IPS-18a (cell line): ENCODE measurements around the gene PGLYRP1.

Source experiments
- H3K27ac ChIP-seq: one replicate; pipeline ENCODE4 v1.5.1; 2013; ENCODE audit warnings: low read length
- H3K27me3 ChIP-seq: one replicate; pipeline ENCODE4 v1.6.1; 2013; ENCODE audit warnings: mild to moderate bottlenecking, low read length; ENCODE audit not compliant: control insufficient read depth, insufficient read depth
- H3K36me3 ChIP-seq: one replicate; pipeline ENCODE4 v1.6.1; 2013; ENCODE audit warnings: low read depth, low read length; ENCODE audit not compliant: control insufficient read depth
- H3K4me1 ChIP-seq: one replicate; pipeline ENCODE4 v1.6.1; 2013; ENCODE audit warnings: low read depth, low read length; ENCODE audit not compliant: control insufficient read depth
- H3K4me3 ChIP-seq: one replicate; pipeline ENCODE4 v1.5.1; 2013; ENCODE audit warnings: low read length
- H3K9ac ChIP-seq: one replicate; pipeline ENCODE4 v1.6.1; 2013; ENCODE audit warnings: mild to moderate bottlenecking, low read length, moderate library complexity
- H3K9me3 ChIP-seq: one replicate; pipeline ENCODE4 v1.6.1; 2013; ENCODE audit warnings: low read depth, low read length; ENCODE audit not compliant: control insufficient read depth

The PGLYRP1 gene

DNA sequence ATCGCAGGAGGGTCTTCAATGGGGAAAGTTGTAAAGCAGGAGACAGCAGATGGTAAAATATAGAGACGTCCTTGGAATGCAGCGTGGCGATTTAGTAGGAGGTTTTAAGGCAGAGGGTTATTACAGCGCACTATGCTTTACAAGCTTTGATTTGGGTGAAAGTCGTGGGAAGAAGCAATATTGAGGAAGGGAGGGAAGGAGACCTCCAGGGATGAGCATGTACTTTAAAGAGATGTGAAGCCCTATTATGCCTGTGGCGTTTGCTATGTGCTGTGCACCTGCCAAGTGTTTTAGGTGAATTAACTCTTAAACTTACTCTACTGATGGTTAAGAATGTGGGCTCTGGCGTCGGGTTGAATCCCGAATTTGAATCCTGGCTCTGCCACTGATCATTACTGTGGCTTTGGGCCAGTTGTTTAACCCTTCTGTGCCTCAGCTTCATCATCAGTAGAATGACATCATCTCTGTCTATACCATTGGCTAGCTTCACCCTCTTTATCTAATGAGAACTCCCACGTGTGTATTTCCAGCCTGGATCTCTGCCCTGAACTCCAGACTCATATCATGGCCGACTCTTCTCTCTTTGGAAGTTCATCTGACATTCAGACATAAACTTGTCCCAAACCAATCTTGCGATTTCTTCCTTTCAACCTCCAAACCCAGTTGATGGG lies 27.0 kb downstream of the PGLYRP1 start:
- Histone ChIP-seq H3K9ac (peak overlapping the region; percentile 62), H3K27ac (no peak overlapping the region), H3K9me3 (no peaks in the 10 kb centered on the region), H3K27me3 (peaks cover 6% of the 10 kb centered on the region), H3K36me3 (no peaks in the 10 kb centered on the region), H3K4me1 (peaks cover 4% of the 10 kb centered on the region), H3K4me3 (peak overlapping the region; percentile 74)

DNA sequence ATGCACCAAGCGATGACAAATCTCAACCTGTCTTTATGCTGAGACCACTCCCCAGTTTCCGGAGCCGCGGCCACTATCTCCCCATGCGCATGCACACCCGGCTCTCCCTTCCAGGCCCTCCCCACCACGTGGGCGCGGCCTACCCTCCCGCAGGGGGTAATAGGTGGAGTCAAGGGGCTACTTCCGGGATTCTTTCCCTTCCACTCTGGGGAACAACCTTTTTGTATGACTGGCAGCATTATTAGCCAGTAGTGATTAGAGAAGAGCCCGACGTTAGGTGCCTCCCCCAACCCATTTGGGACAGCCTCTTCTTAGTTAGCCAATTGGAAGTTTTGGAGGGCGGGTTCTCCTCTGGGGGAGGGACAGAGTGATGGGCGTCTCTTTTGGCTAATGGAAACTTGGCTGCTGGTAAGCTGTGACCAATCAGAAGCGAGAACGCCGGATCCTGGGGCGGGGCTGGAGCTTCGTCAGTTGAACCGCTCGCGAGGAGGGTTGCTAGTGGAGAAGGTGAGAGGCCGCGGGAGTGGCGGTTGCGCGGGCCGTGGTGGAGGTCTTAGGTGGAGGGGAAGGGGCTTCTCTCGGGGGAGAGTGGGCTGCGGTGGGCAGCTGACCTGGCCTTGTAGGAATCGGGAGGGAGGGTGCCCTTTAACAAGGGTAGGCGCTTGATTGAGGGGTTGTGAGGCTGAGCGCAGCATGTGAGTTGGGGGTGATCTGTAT lies 27.7 kb downstream of the PGLYRP1 start, which contains the start of gene CCDC61:
Gene CCDC61, plus strand, starts transcription at position 470 of the 717 bp plus-strand sequence. CDS start 7,552 bp downstream, outside the sequence.
- H3K9me3 ChIP-seq: no peaks in the 10 kb centered on the region
- peak within 1 kb of the TSS; percentile 16 for H3K27ac ChIP-seq
- peak within 1 kb of the TSS; percentile 62 for H3K9ac ChIP-seq
- peaks cover 3% of the 10 kb centered on the region for H3K27me3 ChIP-seq
- peak within 1 kb of the TSS; percentile 84 for H3K4me3 ChIP-seq
- no peaks in the 10 kb centered on the region for H3K36me3 ChIP-seq
- H3K4me1 ChIP-seq: peaks cover 2% of the 10 kb centered on the region

DNA sequence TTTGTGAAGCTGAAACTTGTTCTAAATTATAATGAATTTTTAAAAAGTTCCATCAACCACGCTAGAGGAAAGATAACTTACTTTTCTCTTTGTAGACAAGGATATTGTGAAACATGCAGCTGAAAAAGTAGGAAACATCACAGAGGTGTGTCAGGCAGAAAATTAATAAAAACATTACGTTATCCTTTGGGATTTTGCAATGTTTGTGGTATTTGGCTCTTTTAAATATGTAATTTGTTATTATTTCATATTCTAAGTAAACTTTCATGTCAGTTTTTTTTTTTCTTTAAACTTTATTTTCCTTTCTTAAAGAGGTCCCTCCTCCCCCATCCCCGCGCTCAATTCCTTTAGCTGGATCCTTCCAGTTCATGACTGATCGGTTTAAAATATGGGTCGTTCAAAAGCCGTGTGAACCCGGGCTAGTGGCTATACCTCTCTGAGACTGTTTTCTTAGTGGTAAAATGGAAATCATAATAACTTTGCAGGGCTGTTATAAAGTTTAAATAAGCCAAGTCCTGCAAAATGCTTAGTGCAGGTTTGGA lies 28.3 kb downstream of the PGLYRP1 start:
- no peaks in the 10 kb centered on the region for H3K9me3 ChIP-seq
- H3K4me3 ChIP-seq: peak overlapping the region; percentile 84
- H3K27me3 ChIP-seq: no peaks in the 10 kb centered on the region
- H3K36me3 ChIP-seq: no peaks in the 10 kb centered on the region
- H3K4me1 ChIP-seq: no peaks in the 10 kb centered on the region
- H3K9ac ChIP-seq: peak overlapping the region; percentile 62
- H3K27ac ChIP-seq: peak overlapping the region; percentile 16

- H3K27ac ChIP-seq: no peak overlapping the region
- no peaks in the 10 kb centered on the region for H3K27me3 ChIP-seq
- no peaks in the 10 kb centered on the region for H3K36me3 ChIP-seq
- no peak overlapping the region for H3K9ac ChIP-seq
- no peaks in the 10 kb centered on the region for H3K4me1 ChIP-seq
- no peak overlapping the region for H3K4me3 ChIP-seq
- H3K9me3 ChIP-seq: no peaks in the 10 kb centered on the region
Observed at GRCh38 chr19:45990113-45990728, 32.6 kb downstream of the PGLYRP1 start.

- Histone ChIP-seq H3K4me3 (no peak overlapping the region), H3K27ac (no peak overlapping the region), H3K4me1 (peaks cover 3% of the 10 kb centered on the region), H3K9me3 (no peaks in the 10 kb centered on the region), H3K9ac (no peak overlapping the region), H3K27me3 (no peaks in the 10 kb centered on the region), H3K36me3 (no peaks in the 10 kb centered on the region)
Observed at GRCh38 chr19:45985321-45985720, 37.5 kb downstream of the PGLYRP1 start.

DNA sequence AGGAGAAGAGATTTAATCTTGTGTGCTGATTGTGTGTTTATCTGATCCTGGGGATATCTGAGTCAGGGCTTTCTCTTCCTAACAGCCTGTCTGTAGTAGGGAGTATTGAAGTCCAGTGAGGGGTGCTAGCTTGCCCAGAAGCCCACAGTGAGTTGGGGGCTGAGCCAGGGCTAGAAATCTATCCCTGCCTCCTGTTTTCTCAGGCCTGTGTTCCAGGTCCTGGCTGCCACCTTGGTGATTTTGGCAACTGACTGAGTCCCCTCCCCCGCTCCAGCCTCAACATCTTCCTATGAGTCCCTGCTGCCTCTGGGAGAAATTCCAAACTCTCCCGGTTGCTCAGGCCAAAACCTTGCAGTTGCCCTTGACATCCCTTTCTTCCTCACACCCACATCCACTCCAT lies 41.5 kb downstream of the PGLYRP1 start:
- Histone ChIP-seq H3K9me3 (no peaks in the 10 kb centered on the region), H3K27me3 (no peaks in the 10 kb centered on the region), H3K4me1 (peaks cover 3% of the 10 kb centered on the region), H3K36me3 (no peaks in the 10 kb centered on the region), H3K9ac (no peak overlapping the region), H3K4me3 (no peak overlapping the region), H3K27ac (no peak overlapping the region)

GRCh38 chr19:45978156-45978555 lies 44.7 kb downstream of the PGLYRP1 start:
- Histone ChIP-seq H3K27me3 (peaks cover 4% of the 10 kb centered on the region), H3K4me1 (peaks cover 6% of the 10 kb centered on the region), H3K9ac (no peak overlapping the region), H3K9me3 (no peaks in the 10 kb centered on the region), H3K27ac (no peak overlapping the region), H3K36me3 (no peaks in the 10 kb centered on the region), H3K4me3 (no peak overlapping the region)

GRCh38 chr19:45976178-45976577 lies 46.7 kb downstream of the PGLYRP1 start:
- Histone ChIP-seq H3K4me1 (peaks cover 3% of the 10 kb centered on the region), H3K27me3 (peaks cover 9% of the 10 kb centered on the region), H3K9ac (no peak overlapping the region), H3K4me3 (no peak overlapping the region), H3K9me3 (no peaks in the 10 kb centered on the region), H3K27ac (no peak overlapping the region), H3K36me3 (no peaks in the 10 kb centered on the region)

DNA sequence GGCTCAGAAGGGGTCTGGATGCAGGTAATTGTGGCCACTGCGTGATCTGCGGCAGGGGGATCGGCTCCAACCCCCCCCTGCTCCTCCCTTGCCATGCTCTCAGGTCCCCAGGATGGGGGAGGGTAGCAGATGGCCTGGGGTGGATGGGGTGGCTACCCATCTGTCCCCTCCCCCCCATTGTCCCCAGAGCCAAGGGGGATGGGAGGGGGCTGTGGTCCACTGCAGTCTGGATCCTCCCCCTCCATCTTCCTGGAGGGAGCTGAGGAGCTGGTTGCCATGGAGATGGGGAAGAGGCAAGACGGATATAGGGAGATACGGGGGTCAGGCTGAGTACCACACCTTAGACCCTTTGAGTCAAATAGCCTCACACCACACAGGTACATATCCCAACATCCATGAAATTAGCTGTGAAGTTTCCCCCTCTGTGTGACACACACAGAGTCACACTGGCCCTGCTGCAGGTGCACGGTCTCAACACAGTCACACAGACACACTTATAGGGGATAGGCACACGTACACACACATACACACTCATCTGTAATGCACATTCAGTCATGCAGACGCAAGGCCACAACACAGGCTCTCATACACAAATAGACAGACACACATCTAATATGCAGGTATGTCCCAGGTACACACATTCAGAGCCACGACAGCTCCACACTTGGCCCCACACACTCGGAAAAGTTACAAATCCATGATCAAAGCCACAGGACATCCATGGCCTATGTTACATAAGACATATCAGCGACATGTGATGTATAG lies 47.4 kb downstream of the PGLYRP1 start:
- Histone ChIP-seq H3K27ac (no peak overlapping the region), H3K4me3 (no peak overlapping the region), H3K4me1 (peaks cover 2% of the 10 kb centered on the region), H3K36me3 (no peaks in the 10 kb centered on the region), H3K27me3 (peaks cover 9% of the 10 kb centered on the region), H3K9ac (no peak overlapping the region), H3K9me3 (no peaks in the 10 kb centered on the region)

DNA sequence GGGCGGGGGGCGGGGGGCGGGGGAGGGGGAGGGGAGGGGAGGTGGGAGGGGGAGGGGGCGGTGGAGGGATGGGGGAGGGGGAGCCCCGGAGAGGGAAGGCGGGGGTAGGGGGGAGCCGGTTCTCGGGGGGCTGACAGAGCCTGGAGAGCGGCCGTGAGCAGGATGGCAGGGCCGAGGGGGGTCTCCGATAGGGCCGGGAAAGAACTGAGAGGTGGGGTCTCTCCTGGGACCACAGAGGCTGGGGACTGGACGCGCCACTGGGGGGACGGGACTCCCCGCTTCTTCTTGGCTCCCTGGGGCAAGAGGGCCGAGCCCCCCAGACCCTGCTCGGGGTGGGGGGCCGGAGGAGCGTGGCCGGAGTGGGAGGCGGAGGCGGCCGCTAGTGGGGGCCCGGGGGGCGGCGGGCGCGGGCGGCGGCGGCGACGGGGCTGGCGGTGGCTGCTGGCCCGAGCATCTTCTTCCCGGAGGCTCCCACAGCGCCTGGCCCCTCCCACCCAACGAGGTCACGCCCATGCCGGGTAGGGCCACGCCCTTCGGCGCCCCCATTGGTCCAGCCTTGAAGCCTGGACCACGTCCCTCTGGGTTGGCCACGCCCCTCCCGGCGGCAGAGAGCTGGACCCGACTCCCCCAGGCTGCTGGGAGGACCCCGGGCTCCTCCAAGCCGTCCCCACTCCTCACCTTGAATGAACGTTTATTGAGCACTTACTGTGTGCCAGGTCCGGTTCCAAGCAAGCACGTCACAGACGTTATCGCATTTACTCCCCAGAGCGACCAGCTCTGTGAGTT lies 49.1 kb downstream of the PGLYRP1 start, which contains the start of gene NOVA2:
Gene NOVA2, minus strand, starts transcription at position 313 of the 786 bp plus-strand sequence. CDS start 514 bp downstream, outside the sequence.
- Histone ChIP-seq H3K4me1 (peaks cover 2% of the 10 kb centered on the region), H3K4me3 (peak within 1 kb of the TSS; percentile 47), H3K9ac (no peak within 1 kb of the TSS), H3K36me3 (no peaks in the 10 kb centered on the region), H3K27ac (no peak within 1 kb of the TSS), H3K9me3 (no peaks in the 10 kb centered on the region), H3K27me3 (peaks cover 9% of the 10 kb centered on the region)
